PC-3 (cell line): ENCODE measurements around the gene TRIM58. TPM values are rescaled to one million over a fixed set of nuclear protein-coding genes. Genes with fewer than 3 reads are reported as not detected.

Experiments
- ATAC-seq: fragments of 200-7000 bp; cut with Tn5 transposase; 2 replicates; pipeline ENCODE4 v1.9.1; 2020; ENCODE audit warnings: mild to moderate bottlenecking, moderate library complexity
- BruUV-seq: library from RNA; stranded (reverse); fragments of 400-500 nt; replicated peaks from 2 replicates; lab custom pipeline; 2021; lab: Mats Ljungman, UMichigan
- CTCF ChIA-PET: fragments of 300-600 bp; sonication (Branson Sonifier 250); formaldehyde crosslinking; loops from one replicate; lab custom pipeline; 2022; ENCODE audit warnings: antibody characterized with exemption; lab: Charles Lee
- POLR2A ChIA-PET: fragments of 300-600 bp; sonication (Branson Sonifier 250); formaldehyde crosslinking; loops from one replicate; lab custom pipeline; 2022; ENCODE audit warnings: antibody characterized with exemption; ENCODE audit not compliant: unreplicated experiment; lab: Charles Lee
- DNase-seq: peaks from one replicate; pipeline ENCODE4 v3.0.0-alpha.2; 2015
- H2AFZ ChIP-seq: fragments of 300-600 bp; sonication (generic); 2 replicates; pipeline ENCODE4 v1.6.0; 2016; ENCODE audit warnings: antibody characterized with exemption, low read length
- H3F3A ChIP-seq: fragments of 300-600 bp; sonication (generic); one replicate; pipeline ENCODE4 v1.6.0; 2017; ENCODE audit warnings: antibody characterized with exemption, low read length, control low read depth, mild to moderate bottlenecking; ENCODE audit not compliant: unreplicated experiment
- H3K27ac ChIP-seq: fragments of 300-600 bp; sonication (generic); 2 replicates; pipeline ENCODE4 v1.5.1; 2016; ENCODE audit warnings: mild to moderate bottlenecking, low read length
- H3K27me3 ChIP-seq: fragments of 300-600 bp; sonication (generic); 2 replicates; pipeline ENCODE4 v1.6.1; 2016; ENCODE audit warnings: low read length, mixed read lengths
- H3K36me3 ChIP-seq: fragments of 300-600 bp; sonication (generic); 2 replicates; pipeline ENCODE4 v1.6.1; 2016; ENCODE audit warnings: low read depth, mixed run types, low read length, mixed read lengths
- H3K4me1 ChIP-seq: fragments of 300-600 bp; sonication (generic); 2 replicates; pipeline ENCODE4 v1.5.1; 2016; ENCODE audit warnings: low read length; ENCODE audit not compliant: insufficient read depth
- H3K4me2 ChIP-seq: fragments of 300-600 bp; sonication (generic); 2 replicates; pipeline ENCODE4 v1.6.0; 2016; ENCODE audit warnings: low read length
- H3K4me3 ChIP-seq: fragments of 300-600 bp; sonication (generic); 2 replicates; pipeline ENCODE4 v1.5.1; 2016; ENCODE audit warnings: mild to moderate bottlenecking, low read length, mixed read lengths
- H3K79me2 ChIP-seq: fragments of 300-600 bp; sonication (generic); 2 replicates; pipeline ENCODE4 v1.6.1; 2017; ENCODE audit warnings: low read length, mixed read lengths
- H3K9ac ChIP-seq: fragments of 300-600 bp; sonication (generic); 2 replicates; pipeline ENCODE4 v1.6.0; 2016; ENCODE audit warnings: mild to moderate bottlenecking, low read length
- H3K9me2 ChIP-seq: fragments of 300-600 bp; sonication (generic); replicated peaks from 2 replicates; pipeline ENCODE4 v1.6.1; 2016; ENCODE audit warnings: mixed run types, low read length, mixed read lengths
- H3K9me3 ChIP-seq: fragments of 300-600 bp; sonication (generic); 2 replicates; pipeline ENCODE4 v1.6.1; 2016; ENCODE audit warnings: low read length, mixed read lengths
- H4K20me1 ChIP-seq: fragments of 300-600 bp; sonication (generic); 2 replicates; pipeline ENCODE4 v1.6.1; 2016; ENCODE audit warnings: low read length, mixed read lengths
- EZH2 ChIP-seq: fragments of 300-600 bp; sonication (generic); IDR thresholded peaks from one replicate; pipeline ENCODE4 v1.6.1; 2017; ENCODE audit warnings: antibody characterized with exemption, mild to moderate bottlenecking, low read length; ENCODE audit not compliant: unreplicated experiment
- EZH2phosphoT487 ChIP-seq: fragments of 300-600 bp; sonication (generic); IDR thresholded peaks from 2 replicates; pipeline ENCODE4 v1.6.1; 2018; ENCODE audit warnings: mild to moderate bottlenecking, antibody characterized with exemption, low read length, borderline replicate concordance
- intact Hi-C: fragments of 100-400 bp; cut with micrococcal nuclease; formaldehyde crosslinking; loops from 2 replicates; pipeline ENCODE4 v1.9.0; 2023
- total RNA-seq: library from RNA; depleted of rRNA; stranded (reverse); fragments of >200 nt; gene quantifications from 2 replicates; pipeline ENCODE4 v1.2.3, GENCODE V29; 2014
- TF ChIP-seq, protein P1 (sequence below): fragments of 300-600 bp; sonication (generic); conservative IDR thresholded peaks from 2 replicates; pipeline ENCODE4 v1.5.1; 2017; ENCODE audit warnings: antibody characterized with exemption, low read depth, mild to moderate bottlenecking, low read length

TRIM58 gene
- total RNA-seq, 1 experiment from 2014 or later: 22.7 TPM

DNA sequence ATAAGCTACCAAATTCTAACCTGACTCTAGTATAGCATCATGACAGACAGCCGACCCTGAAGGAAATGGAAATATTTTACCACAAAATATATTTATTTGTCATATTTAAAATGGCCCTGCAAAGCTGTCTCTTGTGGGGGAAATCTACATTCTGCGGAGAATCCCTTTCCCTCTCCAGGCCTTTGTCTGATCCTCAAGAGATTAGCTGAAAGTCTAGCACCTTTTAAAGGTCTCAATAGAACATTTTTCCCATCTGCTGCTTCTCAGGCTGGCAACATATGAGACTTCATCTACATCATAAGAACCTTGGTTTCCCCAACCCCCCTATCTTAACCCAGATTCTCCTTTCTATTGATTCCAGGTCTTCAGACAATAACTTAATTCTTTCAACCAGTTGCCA, 13.6 kb upstream of the TRIM58 start:
- Histone ChIP-seq H3K9me3 (no peaks in the 10 kb centered on the region), H3K36me3 (no peaks in the 10 kb centered on the region), H3K9me2 (no peaks in the 10 kb centered on the region), H3K27ac (no peak overlapping the region), H3K4me2 (no peak overlapping the region), H3K4me1 (no peaks in the 10 kb centered on the region), H3K4me3 (no peak overlapping the region), H3F3A (no peaks in the 10 kb centered on the region), H3K9ac (no peak overlapping the region), H4K20me1 (no peaks in the 10 kb centered on the region), H2AFZ (no peak overlapping the region), H3K79me2 (no peaks in the 10 kb centered on the region), H3K27me3 (no peaks in the 10 kb centered on the region)
- ATAC-seq (no peak), DNase-seq (no peak)
- BruUV-seq: no TSS peak
- intact Hi-C loops: no loop called here
- TF ChIP-seq, protein P1, sequence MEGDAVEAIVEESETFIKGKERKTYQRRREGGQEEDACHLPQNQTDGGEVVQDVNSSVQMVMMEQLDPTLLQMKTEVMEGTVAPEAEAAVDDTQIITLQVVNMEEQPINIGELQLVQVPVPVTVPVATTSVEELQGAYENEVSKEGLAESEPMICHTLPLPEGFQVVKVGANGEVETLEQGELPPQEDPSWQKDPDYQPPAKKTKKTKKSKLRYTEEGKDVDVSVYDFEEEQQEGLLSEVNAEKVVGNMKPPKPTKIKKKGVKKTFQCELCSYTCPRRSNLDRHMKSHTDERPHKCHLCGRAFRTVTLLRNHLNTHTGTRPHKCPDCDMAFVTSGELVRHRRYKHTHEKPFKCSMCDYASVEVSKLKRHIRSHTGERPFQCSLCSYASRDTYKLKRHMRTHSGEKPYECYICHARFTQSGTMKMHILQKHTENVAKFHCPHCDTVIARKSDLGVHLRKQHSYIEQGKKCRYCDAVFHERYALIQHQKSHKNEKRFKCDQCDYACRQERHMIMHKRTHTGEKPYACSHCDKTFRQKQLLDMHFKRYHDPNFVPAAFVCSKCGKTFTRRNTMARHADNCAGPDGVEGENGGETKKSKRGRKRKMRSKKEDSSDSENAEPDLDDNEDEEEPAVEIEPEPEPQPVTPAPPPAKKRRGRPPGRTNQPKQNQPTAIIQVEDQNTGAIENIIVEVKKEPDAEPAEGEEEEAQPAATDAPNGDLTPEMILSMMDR: no peak
- TF ChIP-seq EZH2phosphoT487 (no peak), EZH2 (no peak)
- CTCF ChIA-PET: no interaction called here
- POLR2A ChIA-PET: no interaction called here

DNA sequence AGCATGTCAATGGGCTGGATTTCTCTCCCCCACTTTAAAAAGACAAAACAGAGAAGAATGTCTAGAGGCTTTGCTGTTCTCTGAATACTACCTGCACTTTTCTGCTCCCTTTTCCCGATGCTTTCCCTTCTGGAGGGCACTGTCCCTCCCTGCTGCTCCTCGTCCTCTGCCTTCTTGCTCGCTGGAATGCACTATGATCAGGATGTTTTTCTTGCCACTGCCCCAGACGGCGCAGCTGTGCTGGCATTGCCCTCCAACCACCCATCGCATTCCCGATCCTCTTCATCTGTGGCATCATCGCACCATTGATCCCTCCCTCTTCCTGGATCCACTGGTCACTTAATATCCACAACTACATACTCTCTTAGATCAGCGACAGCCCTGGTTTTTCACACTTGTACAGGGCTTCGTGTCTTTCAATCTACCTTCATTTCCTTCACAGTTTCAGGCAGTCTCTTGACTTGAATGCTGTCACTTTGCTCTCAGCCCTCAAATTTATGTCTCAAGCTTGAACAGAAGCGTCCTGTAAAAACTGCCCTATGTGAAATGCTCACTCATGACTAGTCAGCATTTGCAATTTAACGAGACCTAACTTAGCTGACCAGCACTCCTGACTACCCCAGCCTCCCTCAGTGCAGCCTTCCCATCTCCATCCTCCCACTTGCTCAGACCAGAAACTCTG, 11.8 kb upstream of the TRIM58 start:
- Histone ChIP-seq H3K9ac (no peak overlapping the region), H3K27ac (no peak overlapping the region), H2AFZ (no peak overlapping the region), H3K79me2 (no peaks in the 10 kb centered on the region), H3F3A (no peaks in the 10 kb centered on the region), H3K9me2 (no peaks in the 10 kb centered on the region), H3K4me2 (no peak overlapping the region), H3K4me1 (peaks cover 5% of the 10 kb centered on the region), H4K20me1 (no peaks in the 10 kb centered on the region), H3K36me3 (no peaks in the 10 kb centered on the region), H3K27me3 (no peaks in the 10 kb centered on the region), H3K4me3 (no peak overlapping the region), H3K9me3 (no peaks in the 10 kb centered on the region)
- no peak for TF ChIP-seq EZH2phosphoT487
- TF ChIP-seq, protein P1: no peak
- TF ChIP-seq EZH2: no peak
- POLR2A ChIA-PET: no interaction called here
- BruUV-seq: no TSS peak
- intact Hi-C loops: no loop called here
- ATAC-seq: no peak
- CTCF ChIA-PET: no interaction called here
- DNase-seq: no peak

DNA sequence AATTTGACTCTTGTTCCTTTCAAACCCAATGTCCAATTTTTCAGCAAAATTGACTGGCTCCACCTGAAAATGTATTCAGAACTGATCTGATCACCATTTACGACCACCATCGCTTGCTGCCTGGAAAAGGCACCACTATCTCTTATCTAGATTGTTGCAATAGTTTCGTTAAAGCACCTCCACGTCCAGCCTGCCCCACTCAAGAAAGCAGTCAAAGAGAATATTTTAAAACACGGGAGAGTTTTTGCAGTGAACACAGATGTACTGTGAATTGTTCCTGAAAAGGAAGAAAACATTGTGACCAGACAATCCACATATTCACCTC, 11.3 kb upstream of the TRIM58 start:
- no peaks in the 10 kb centered on the region for H3K9me2 ChIP-seq
- peaks cover 9% of the 10 kb centered on the region for H3K4me1 ChIP-seq
- POLR2A ChIA-PET: no interaction called here
- H3F3A ChIP-seq: no peaks in the 10 kb centered on the region
- H3K9ac ChIP-seq: no peak overlapping the region
- H3K4me2 ChIP-seq: no peak overlapping the region
- BruUV-seq: no TSS peak
- TF ChIP-seq EZH2phosphoT487 (no peak), EZH2 (no peak)
- TF ChIP-seq, protein P1: no peak
- H3K36me3 ChIP-seq: no peaks in the 10 kb centered on the region
- CTCF ChIA-PET: no interaction called here
- H3K79me2 ChIP-seq: no peaks in the 10 kb centered on the region
- H3K9me3 ChIP-seq: no peaks in the 10 kb centered on the region
- H3K27ac ChIP-seq: no peak overlapping the region
- no peak overlapping the region for H2AFZ ChIP-seq
- DNase-seq (no peak), ATAC-seq (no peak)
- H3K27me3 ChIP-seq: no peaks in the 10 kb centered on the region
- intact Hi-C loops: no loop called here
- no peak overlapping the region for H3K4me3 ChIP-seq
- no peaks in the 10 kb centered on the region for H4K20me1 ChIP-seq
